Natural killer cell (primary cell): ENCODE results near the gene HAUS7. TPM values are rescaled to one million over a fixed set of nuclear protein-coding genes. Genes with fewer than 3 reads are reported as not detected.

Source experiments
- ATAC-seq, 3 donors: fragments of 150-1000 bp in 2 of 3; fragments of 200-7000 bp in 1 of 3; cut with Tn5 transposase; 1 replicate in 1 of 3; 2 replicates in 2 of 3; pipeline ENCODE4 v1.10.0; 2021; ENCODE audit warnings: mild to moderate bottlenecking in 2 of 3, moderate library complexity in 2 of 3
- DNase-seq, 2 donors: peaks; one replicate each; pipeline versions ENCODE4 v3.0.0 to v3.0.0-alpha.2; 2013 to 2021; ENCODE audit warnings: mixed read lengths in 1 of 2
- H3K27ac ChIP-seq: one replicate; pipeline ENCODE4 v1.5.1; 2013; ENCODE audit warnings: mild to moderate bottlenecking, low read length
- H3K27me3 ChIP-seq: one replicate; pipeline ENCODE4 v1.6.1; 2013; ENCODE audit warnings: low read length; ENCODE audit not compliant: control insufficient read depth, insufficient read depth
- H3K36me3 ChIP-seq: one replicate; pipeline ENCODE4 v1.6.1; 2013; ENCODE audit warnings: low read length; ENCODE audit not compliant: control insufficient read depth, insufficient read depth
- H3K4me1 ChIP-seq: one replicate; pipeline ENCODE4 v1.6.1; 2013; ENCODE audit warnings: low read length; ENCODE audit not compliant: control insufficient read depth, insufficient read depth
- H3K4me3 ChIP-seq: one replicate; pipeline ENCODE4 v1.5.1; 2013; ENCODE audit warnings: low read length
- H3K9me3 ChIP-seq: one replicate; pipeline ENCODE4 v1.6.1; 2013; ENCODE audit warnings: low read length; ENCODE audit not compliant: control insufficient read depth, insufficient read depth
- H3K27ac Mint-ChIP-seq, 2 donors: one replicate each; pipeline ENCODE4 v1.8.0; 2022; ENCODE audit warnings: mild to moderate bottlenecking in 2 of 2, mixed read lengths in 2 of 2, moderate library complexity in 1 of 2
- H3K27me3 Mint-ChIP-seq, 2 donors: one replicate each; pipeline ENCODE4 v1.8.0; 2022; ENCODE audit warnings: low read depth in 2 of 2, mixed read lengths in 2 of 2
- H3K36me3 Mint-ChIP-seq: one replicate; pipeline ENCODE4 v1.8.0; 2022; ENCODE audit warnings: mixed read lengths
- H3K4me1 Mint-ChIP-seq, 2 donors: one replicate each; pipeline ENCODE4 v1.8.0; 2022; ENCODE audit warnings: mixed read lengths in 2 of 2
- H3K4me3 Mint-ChIP-seq: one replicate; pipeline ENCODE4 v1.8.0; 2022; ENCODE audit warnings: mild to moderate bottlenecking, moderate library complexity, mixed read lengths
- H3K9me3 Mint-ChIP-seq, 2 donors: one replicate each; pipeline ENCODE4 v1.8.0; 2022; ENCODE audit warnings: mixed read lengths in 2 of 2
- WGBS: methylation state at CpG from one replicate; pipeline ENCODE4 v1.1.7; 2013; ENCODE audit warnings: missing lambda C conversion rate; ENCODE audit not compliant: insufficient coverage; 5-methylcytosine and 5-hydroxymethylcytosine counted together
- intact Hi-C: fragments of 100-400 bp; cut with micrococcal nuclease; formaldehyde crosslinking; loops from one replicate; pipeline ENCODE4 v1.14.2; 2022
- total RNA-seq, 4 donors: library from RNA; stranded (reverse); fragments of 120-200 nt in 1 of 4; gene quantifications; one replicate each; pipeline versions ENCODE4 v1.2.3 to v1.2.4, GENCODE V29; 2013 to 2022
- TF ChIP-seq, protein P1 (sequence below): fragments of 200-600 bp; IDR thresholded peaks from one replicate; pipeline ENCODE4 v1.8.0; 2022; ENCODE audit warnings: antibody characterized with exemption

The HAUS7 gene
- total RNA-seq, 3 donors from 2014 or later (not counting 1 experiment from before 2014, with no cell fraction given) = 27.4 to 33.1 (median 31.9) TPM

DNA sequence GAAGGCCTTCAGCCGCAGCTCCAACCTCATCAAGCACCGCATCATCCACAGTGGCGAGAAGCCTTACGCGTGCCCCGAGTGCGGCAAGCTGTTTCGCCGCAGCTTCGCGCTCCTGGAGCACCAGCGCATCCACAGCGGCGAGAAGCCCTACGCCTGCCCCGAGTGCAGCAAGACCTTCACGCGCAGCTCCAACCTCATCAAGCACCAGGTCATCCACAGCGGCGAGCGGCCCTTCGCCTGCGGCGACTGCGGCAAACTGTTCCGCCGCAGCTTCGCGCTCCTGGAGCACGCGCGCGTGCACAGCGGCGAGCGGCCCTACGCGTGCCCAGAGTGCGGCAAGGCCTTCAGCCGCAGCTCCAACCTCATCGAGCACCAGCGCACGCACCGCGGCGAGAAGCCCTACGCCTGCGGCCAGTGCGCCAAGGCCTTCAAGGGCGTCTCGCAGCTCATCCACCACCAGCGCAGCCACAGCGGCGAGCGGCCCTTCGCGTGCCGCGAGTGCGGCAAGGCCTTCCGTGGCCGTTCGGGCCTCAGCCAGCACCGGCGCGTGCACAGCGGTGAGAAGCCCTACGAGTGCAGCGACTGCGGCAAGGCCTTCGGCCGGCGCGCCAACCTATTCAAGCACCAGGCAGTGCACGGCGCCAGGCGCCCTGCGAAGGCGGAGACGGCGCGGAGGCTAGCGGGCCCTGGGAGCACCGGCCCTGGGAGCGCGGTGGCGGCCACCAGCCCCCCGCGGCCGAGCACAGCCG lies 49.4 kb downstream of the HAUS7 start:
- H3K27me3 ChIP-seq = no peaks in the 10 kb centered on the region
- Mint-ChIP-seq H3K27ac (no peak overlapping the region), H3K4me3 (no peak overlapping the region), H3K27me3 (no peaks in the 10 kb centered on the region), H3K4me1 (peaks cover 0 to 4% of the 10 kb centered on the region in 2 donors), H3K9me3 (no peaks in the 10 kb centered on the region), H3K36me3 (no peaks in the 10 kb centered on the region)
- ATAC-seq (no peak), DNase-seq (no peak)
- no peaks in the 10 kb centered on the region for H3K4me1 ChIP-seq
- H3K36me3 ChIP-seq = no peaks in the 10 kb centered on the region
- no peaks in the 10 kb centered on the region for H3K9me3 ChIP-seq
- no peak overlapping the region for H3K27ac ChIP-seq
- TF ChIP-seq, protein P1, sequence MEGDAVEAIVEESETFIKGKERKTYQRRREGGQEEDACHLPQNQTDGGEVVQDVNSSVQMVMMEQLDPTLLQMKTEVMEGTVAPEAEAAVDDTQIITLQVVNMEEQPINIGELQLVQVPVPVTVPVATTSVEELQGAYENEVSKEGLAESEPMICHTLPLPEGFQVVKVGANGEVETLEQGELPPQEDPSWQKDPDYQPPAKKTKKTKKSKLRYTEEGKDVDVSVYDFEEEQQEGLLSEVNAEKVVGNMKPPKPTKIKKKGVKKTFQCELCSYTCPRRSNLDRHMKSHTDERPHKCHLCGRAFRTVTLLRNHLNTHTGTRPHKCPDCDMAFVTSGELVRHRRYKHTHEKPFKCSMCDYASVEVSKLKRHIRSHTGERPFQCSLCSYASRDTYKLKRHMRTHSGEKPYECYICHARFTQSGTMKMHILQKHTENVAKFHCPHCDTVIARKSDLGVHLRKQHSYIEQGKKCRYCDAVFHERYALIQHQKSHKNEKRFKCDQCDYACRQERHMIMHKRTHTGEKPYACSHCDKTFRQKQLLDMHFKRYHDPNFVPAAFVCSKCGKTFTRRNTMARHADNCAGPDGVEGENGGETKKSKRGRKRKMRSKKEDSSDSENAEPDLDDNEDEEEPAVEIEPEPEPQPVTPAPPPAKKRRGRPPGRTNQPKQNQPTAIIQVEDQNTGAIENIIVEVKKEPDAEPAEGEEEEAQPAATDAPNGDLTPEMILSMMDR = no peak
- H3K4me3 ChIP-seq = no peak overlapping the region
- intact Hi-C loops = no loop called here
- WGBS = 98% methylated on average over 91 of the region's 91 CpGs

- Histone ChIP-seq H3K27me3 (no peaks in the 10 kb centered on the region), H3K4me3 (no peak overlapping the region), H3K9me3 (no peaks in the 10 kb centered on the region), H3K27ac (no peak overlapping the region), H3K4me1 (peaks cover 1% of the 10 kb centered on the region), H3K36me3 (no peaks in the 10 kb centered on the region)
- H3K27ac Mint-ChIP-seq = no peak overlapping the region
- TF ChIP-seq, protein P1 = no peak
- H3K4me3 Mint-ChIP-seq = no peak overlapping the region
- no peaks in the 10 kb centered on the region for H3K9me3 Mint-ChIP-seq
- ATAC-seq (no peak), DNase-seq (no peak)
- 93% methylated on average over 8 of the region's 8 CpGs for WGBS
- H3K27me3 Mint-ChIP-seq = no peaks in the 10 kb centered on the region
- intact Hi-C loops = no loop called here
- H3K36me3 Mint-ChIP-seq = no peaks in the 10 kb centered on the region
- H3K4me1 Mint-ChIP-seq = peaks cover 0 to 4% of the 10 kb centered on the region in 2 donors
Measured at GRCh38 chrX:153417637-153418036, 52.7 kb downstream of the HAUS7 start.

DNA sequence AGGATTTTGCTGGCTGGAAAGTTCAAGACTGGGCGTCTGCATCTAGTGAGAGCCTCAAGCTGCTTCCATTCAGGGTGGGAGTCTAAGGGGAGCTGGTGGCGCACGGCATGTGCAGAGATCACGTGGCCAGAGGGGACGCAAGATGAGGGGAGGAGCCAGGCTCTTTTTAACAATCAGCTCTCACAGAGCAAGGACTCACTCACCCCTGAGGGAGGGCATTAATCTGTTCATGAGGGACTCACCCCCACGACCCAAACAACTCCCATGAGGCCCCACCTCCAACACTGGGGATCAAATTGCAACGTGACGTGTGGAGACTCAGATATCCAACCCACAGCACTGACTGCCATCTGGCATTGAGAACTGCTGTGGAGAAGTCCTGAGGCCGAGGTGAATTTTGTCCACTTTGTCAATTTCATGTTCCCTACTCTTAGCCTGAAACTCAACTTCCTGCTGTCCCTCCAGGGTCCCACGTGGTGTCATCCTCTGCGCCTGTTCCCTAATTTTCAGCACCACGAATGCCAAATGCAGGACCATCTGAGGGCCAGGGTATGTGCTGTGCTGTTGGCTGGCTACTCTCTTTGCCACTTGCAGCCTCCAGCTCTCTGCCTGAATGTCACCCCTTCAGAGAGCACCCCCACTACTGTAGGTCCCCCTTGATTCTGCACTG lies 53.5 kb downstream of the HAUS7 start:
- 90% methylated on average over 8 of the region's 12 CpGs for WGBS

More for the DNA sequence above, 53.5 kb downstream of the HAUS7 start:
- Histone ChIP-seq H3K27ac (no peak overlapping the region), H3K36me3 (no peaks in the 10 kb centered on the region), H3K4me1 (peaks cover 9% of the 10 kb centered on the region), H3K27me3 (no peaks in the 10 kb centered on the region), H3K4me3 (no peak overlapping the region), H3K9me3 (no peaks in the 10 kb centered on the region)
- no peaks in the 10 kb centered on the region for H3K9me3 Mint-ChIP-seq
- intact Hi-C loops = no loop called here
- no peak overlapping the region for H3K4me3 Mint-ChIP-seq
- TF ChIP-seq, protein P1 = no peak
- H3K36me3 Mint-ChIP-seq = no peaks in the 10 kb centered on the region
- ATAC-seq (no peak), DNase-seq (no peak)
- H3K27ac Mint-ChIP-seq = no peak overlapping the region
- H3K4me1 Mint-ChIP-seq = peaks cover 0 to 11% of the 10 kb centered on the region in 2 donors
- no peaks in the 10 kb centered on the region for H3K27me3 Mint-ChIP-seq
